Endothelial cell of umbilical vein (primary cell): ENCODE measurements around the gene SLC5A1. TPM values are rescaled to one million over a fixed set of nuclear protein-coding genes. Genes with fewer than 3 reads are reported as not detected.

Experiments
- BruUV-seq: library from RNA; stranded (reverse); fragments of 400-500 nt; replicated peaks from 2 replicates; lab custom pipeline; 2021; lab: Mats Ljungman, UMichigan
- CTCF ChIA-PET: fragments of 300-600, 350-600 bp; sonication (Branson Sonifier 250); formaldehyde crosslinking; loops from one replicate; lab custom pipeline; 2021; ENCODE audit warnings: antibody characterized with exemption, inconsistent platforms; lab: Charles Lee
- POLR2A ChIA-PET: fragments of 300-600, 350-600 bp; sonication (Branson Sonifier 250); formaldehyde crosslinking; loops from one replicate; lab custom pipeline; 2021; ENCODE audit warnings: antibody characterized with exemption, inconsistent platforms; lab: Charles Lee
- DNase-seq: peaks from one replicate; pipeline ENCODE4 v3.0.0-alpha.2; 2011; ENCODE audit warnings: low read depth, low spot score
- FAIRE-seq: peaks from 2 replicates; lab custom pipeline; 2011; peaks lifted over from hg19 to GRCh38; lab: Jason Lieb, UNC
- H2AFZ ChIP-seq: 2 replicates; pipeline ENCODE4 v1.6.0; 2012; ENCODE audit warnings: low read depth, low read length, control low read depth, inconsistent platforms
- H3K27ac ChIP-seq: 2 replicates; pipeline ENCODE4 v1.5.1; 2011; ENCODE audit warnings: low read depth, mild to moderate bottlenecking, control low read depth, low read length, moderate library complexity; ENCODE audit not compliant: insufficient read depth
- H3K27me3 ChIP-seq, 2 experiments: 2 replicates each; pipeline versions ENCODE4 v1.6.0 to v1.6.1; 2011; ENCODE audit warnings: low read length in 2 of 2, mixed read lengths in 1 of 2; ENCODE audit not compliant: control insufficient read depth in 2 of 2, insufficient read depth in 2 of 2
- H3K36me3 ChIP-seq, 2 experiments: 2 replicates in 1 of 2; 3 replicates in 1 of 2; pipeline ENCODE4 v1.5.1; 2011; ENCODE audit warnings: low read length in 2 of 2, mild to moderate bottlenecking in 1 of 2, moderate library complexity in 1 of 2; ENCODE audit not compliant: control insufficient read depth in 2 of 2, insufficient read depth in 2 of 2; ENCODE audit errors: extremely low read depth in 1 of 2
- H3K4me1 ChIP-seq: 3 replicates; pipeline ENCODE4 v1.5.1; 2011; ENCODE audit warnings: mild to moderate bottlenecking, low read length; ENCODE audit not compliant: control insufficient read depth, insufficient read depth; ENCODE audit errors: extremely low read depth
- H3K4me2 ChIP-seq: 2 replicates; pipeline ENCODE4 v1.6.1; 2011; ENCODE audit warnings: low read length, control low read depth, mixed read lengths; ENCODE audit not compliant: insufficient read depth
- H3K4me3 ChIP-seq, 3 experiments: fragments of 200-600 bp in 1 of 3; sonication (generic), shearing (Covaris generic) in 1 of 3; replicated peaks in 1 of 3; 2 replicates each; pipeline ENCODE4 v1.5.1; 2011 to 2016; ENCODE audit warnings: control low read depth in 3 of 3, low read length in 3 of 3, mild to moderate bottlenecking in 2 of 3, inconsistent platforms in 1 of 3, low read depth in 1 of 3, moderate library complexity in 1 of 3; ENCODE audit not compliant: insufficient read depth in 1 of 3
- H3K79me2 ChIP-seq: 2 replicates; pipeline ENCODE4 v1.6.0; 2012; ENCODE audit warnings: low read length, inconsistent platforms; ENCODE audit not compliant: control insufficient read depth, insufficient read depth
- H3K9ac ChIP-seq: replicated peaks from 2 replicates; pipeline ENCODE3; 2011; ENCODE audit warnings: low read length, control low read depth; ENCODE audit not compliant: insufficient read depth; ENCODE audit errors: extremely low read depth
- H3K9me1 ChIP-seq: replicated peaks from 3 replicates; pipeline ENCODE4 v1.6.0; 2011; ENCODE audit warnings: mild to moderate bottlenecking, low read length; ENCODE audit not compliant: control insufficient read depth, insufficient read depth; ENCODE audit errors: extremely low read depth
- H3K9me3 ChIP-seq: replicated peaks from 2 replicates; pipeline ENCODE4 v1.5.1; 2012; ENCODE audit warnings: low read length, inconsistent platforms; ENCODE audit not compliant: control insufficient read depth, insufficient read depth
- H4K20me1 ChIP-seq: replicated peaks from 2 replicates; pipeline ENCODE3; 2011; ENCODE audit warnings: mild to moderate bottlenecking, low read length; ENCODE audit not compliant: control insufficient read depth, insufficient read depth; ENCODE audit errors: extremely low read depth
- CTCF ChIP-seq, 2 donors: IDR thresholded peaks; 1 replicate in 1 of 2; 2 replicates in 1 of 2; pipeline ENCODE4 v1.5.1; 2011; ENCODE audit warnings: low read length in 2 of 2, mild to moderate bottlenecking in 2 of 2, moderate library complexity in 2 of 2, control low read depth in 1 of 2, inconsistent platforms in 1 of 2, low read depth in 1 of 2; ENCODE audit not compliant: insufficient read depth in 1 of 2; ENCODE audit errors: extremely low read depth in 1 of 2
- EZH2 ChIP-seq: IDR thresholded peaks from 2 replicates; pipeline ENCODE4 v1.6.1; 2012; ENCODE audit warnings: borderline replicate concordance, low read depth, mild to moderate bottlenecking, moderate library complexity, low read length, inconsistent platforms; ENCODE audit not compliant: severe bottlenecking
- FOS ChIP-seq: IDR thresholded peaks from 2 replicates; pipeline ENCODE4 v1.6.1; 2011; ENCODE audit warnings: mild to moderate bottlenecking, low read length, moderate library complexity, borderline replicate concordance; ENCODE audit not compliant: insufficient read depth
- GATA2 ChIP-seq: IDR thresholded peaks from 2 replicates; pipeline ENCODE4 v1.7.0; 2011; ENCODE audit warnings: low read depth, mild to moderate bottlenecking, moderate library complexity, mixed read lengths, low read length; ENCODE audit not compliant: insufficient read length, insufficient read depth
- JUN ChIP-seq: IDR thresholded peaks from 2 replicates; pipeline ENCODE4 v1.6.1; 2011; ENCODE audit warnings: borderline replicate concordance, low read depth; ENCODE audit not compliant: insufficient read length, insufficient read depth
- MAX ChIP-seq: IDR thresholded peaks from 2 replicates; pipeline ENCODE4 v1.6.1; 2011; ENCODE audit not compliant: insufficient read depth, insufficient read length
- MYC ChIP-seq: IDR thresholded peaks from one replicate; pipeline ENCODE4 v1.6.1; 2011; ENCODE audit warnings: mild to moderate bottlenecking, low read depth, low read length
- POLR2A ChIP-seq: IDR thresholded peaks from 2 replicates; pipeline ENCODE4 v1.6.1; 2012; ENCODE audit warnings: low read depth, mild to moderate bottlenecking, control low read depth, low read length
- POLR2AphosphoS5 ChIP-seq: IDR thresholded peaks from 2 replicates; pipeline ENCODE4 v1.6.1; 2012; ENCODE audit warnings: low read depth, mild to moderate bottlenecking, control low read depth, low read length, moderate library complexity; ENCODE audit not compliant: insufficient read depth
- dilution Hi-C: fragments of 300-500 bp; cut with MboI; formaldehyde crosslinking; loops from one replicate; pipeline ENCODE4 v1.15.0; 2019; ENCODE audit warnings: low sequenced_read_pairs; ENCODE audit not compliant: extremely low pct_ligation_motif_present
- intact Hi-C: fragments of 100-400 bp; cut with micrococcal nuclease; formaldehyde crosslinking; loops from one replicate; pipeline ENCODE4 v1.10.0; 2022
- polyA plus RNA-seq, 4 experiments: library from polyadenylated mRNA; depleted of rRNA in 3 of 4; stranded (reverse) in 3 of 4; unstranded in 1 of 4; fragments of >200 nt; gene quantifications; 2 replicates each; pipeline versions ENCODE4 v1.2.1 to v1.2.3, GENCODE V29; 2011 to 2012; ENCODE audit warnings: missing spikeins in 1 of 4
- total RNA-seq: library from RNA; stranded (reverse); gene quantifications from 2 replicates; pipeline ENCODE4 v1.2.3, GENCODE V29; 2021

The SLC5A1 gene
- total and polyA plus RNA-seq, 2 donors (not counting 3 experiments of a cell fraction or from before 2014, with no cell fraction given) = not detected

- FAIRE-seq (no peak), DNase-seq (no peak)
- Histone ChIP-seq H3K9me1 (no peaks in the 10 kb centered on the region), H3K4me2 (no peak overlapping the region), H3K27ac (no peak overlapping the region), H3K9me3 (no peaks in the 10 kb centered on the region), H3K9ac (no peak overlapping the region), H3K4me3 (no peak overlapping the region), H3K27me3 (peaks cover 0 to 3% of the 10 kb centered on the region in 2 experiments), H3K36me3 (no peaks in the 10 kb centered on the region), H3K79me2 (no peaks in the 10 kb centered on the region), H3K4me1 (peaks cover 5% of the 10 kb centered on the region), H2AFZ (no peak overlapping the region), H4K20me1 (no peaks in the 10 kb centered on the region)
- intact Hi-C loops (no loop called here), dilution Hi-C loops (no loop called here)
- ChIA-PET POLR2A (no interaction called here), CTCF (no interaction called here)
- BruUV-seq = no TSS peak
- TF ChIP-seq CTCF (IDR thresholded peaks at IDR 0.05; ENCODE audit: extremely low read depth in 1 of 2, insufficient read depth in 1 of 2, low read depth in 1 of 2, low read length in 2 of 2) = no peak
- TF ChIP-seq MYC = no peak
- TF ChIP-seq EZH2 = no peak
- no peak for TF ChIP-seq GATA2
- TF ChIP-seq MAX = no peak
- TF ChIP-seq FOS = no peak
- TF ChIP-seq POLR2AphosphoS5 = no peak
- no peak for TF ChIP-seq POLR2A
- no peak for TF ChIP-seq JUN
Measured at GRCh38 chr22:32018056-32018455, 25.0 kb upstream of the SLC5A1 start.
